HG03378 (cell line): ENCODE measurements around the gene COL17A1.
A peak's percentile ranks its signal among the peaks of the same experiment; 100 is the strongest.

Experiments
- ATAC-seq: cut with Tn5 transposase; IDR thresholded peaks from one replicate; pipeline ENCODE4 v1.9.1; 2021; ENCODE audit warnings: mild to moderate bottlenecking, moderate library complexity; ENCODE audit not compliant: unreplicated experiment

The COL17A1 gene

GRCh38 chr10:103995134-103995533, 90.5 kb downstream of the COL17A1 start:
- ATAC-seq: no peak

- no peak for ATAC-seq
Observed at GRCh38 chr10:103991393-103992128, 94.1 kb downstream of the COL17A1 start.

GRCh38 chr10:103990531-103990930, 95.1 kb downstream of the COL17A1 start:
- no peak for ATAC-seq

- ATAC-seq: no peak
Observed at GRCh38 chr10:103990121-103990520, 95.6 kb downstream of the COL17A1 start.

- no peak for ATAC-seq
Observed at GRCh38 chr10:103986360-103986759, 99.3 kb downstream of the COL17A1 start.

GRCh38 chr10:103985726-103986125, 100.0 kb downstream of the COL17A1 start:
- no peak for ATAC-seq

DNA sequence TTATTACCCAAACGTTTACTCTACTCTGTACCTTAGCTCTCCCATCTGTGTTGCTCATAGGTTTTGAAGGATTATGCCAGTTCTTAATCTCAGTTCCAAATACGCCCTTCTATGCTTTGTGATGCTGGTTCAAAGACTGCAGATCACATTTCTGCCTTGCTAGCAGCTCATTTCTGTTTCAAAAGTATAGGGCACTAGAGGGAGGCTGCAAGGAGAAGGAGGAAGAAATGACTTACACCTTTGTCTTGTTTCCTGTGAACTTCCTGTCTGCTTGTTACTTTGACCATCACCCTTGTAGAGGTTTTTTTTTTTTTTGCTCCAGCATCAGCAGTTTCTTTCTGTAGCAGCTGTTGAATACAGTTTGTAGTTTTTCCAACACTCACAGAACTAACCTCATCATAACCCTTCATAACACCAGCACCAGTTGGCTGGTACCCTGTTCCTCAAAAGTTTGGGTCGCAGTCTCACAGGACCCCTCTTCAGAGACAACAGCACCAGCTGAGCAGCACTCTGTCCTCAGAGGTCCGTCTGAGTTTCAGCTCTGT, 102.2 kb downstream of the COL17A1 start:
- ATAC-seq: peak; percentile 89

- ATAC-seq: no peak
Observed at GRCh38 chr10:103982639-103983038, 103.0 kb downstream of the COL17A1 start.
